HFFc6 (cell line): Measurements from ENCODE around the gene STT3B. TPM values are rescaled to one million over a fixed set of nuclear protein-coding genes. Genes with fewer than 3 reads are reported as not detected.

ENCODE experiments used
- DNase-seq: peaks from one replicate; pipeline ENCODE4 v3.0.0-alpha.2; 2018
- H3K27ac Mint-ChIP-seq: 2 replicates; pipeline ENCODE4 v1.8.0; 2020; ENCODE audit warnings: mild to moderate bottlenecking, mixed read lengths
- H3K27me3 Mint-ChIP-seq: 2 replicates; pipeline ENCODE4 v1.8.0; 2021; ENCODE audit warnings: mild to moderate bottlenecking, moderate library complexity, mixed read lengths; ENCODE audit not compliant: insufficient read depth
- H3K36me3 Mint-ChIP-seq: 2 replicates; pipeline ENCODE4 v1.8.0; 2021; ENCODE audit warnings: low read depth, mixed read lengths
- H3K4me1 Mint-ChIP-seq: 2 replicates; pipeline ENCODE4 v1.8.0; 2020; ENCODE audit warnings: low read depth, mixed read lengths
- H3K4me3 Mint-ChIP-seq: 2 replicates; pipeline ENCODE4 v1.8.0; 2020; ENCODE audit warnings: mild to moderate bottlenecking, moderate library complexity, mixed read lengths
- H3K9me3 Mint-ChIP-seq: 2 replicates; pipeline ENCODE4 v1.8.0; 2020; ENCODE audit warnings: mild to moderate bottlenecking, mixed read lengths
- CTCF ChIP-seq: fragments of 200-600 bp; sonication (generic); IDR thresholded peaks from 2 replicates; pipeline ENCODE4 v1.5.0; 2021; ENCODE audit warnings: antibody characterized with exemption, mild to moderate bottlenecking
- total RNA-seq, 6 experiments: library from RNA; stranded (reverse); fragmentation: NEBNext Ultra II Directional; extraction: Animal tissue kit (Norgen Biotek cat#: 25700); gene quantifications; 2 replicates in 1 of 6; 3 replicates in 5 of 6; pipeline ENCODE4 v1.2.3, GENCODE V29; 2021

The STT3B gene
- total RNA-seq, 6 experiments from 2014 or later = 124 to 153 (median 135) TPM

- Mint-ChIP-seq H3K27me3 (peaks cover 13% of the 10 kb centered on the region), H3K27ac (no peak overlapping the region), H3K4me3 (no peak overlapping the region), H3K36me3 (peaks cover 5% of the 10 kb centered on the region; the same call in 1 of the 2 replicates), H3K9me3 (peaks cover 12% of the 10 kb centered on the region), H3K4me1 (peaks cover 10% of the 10 kb centered on the region)
- no peak for TF ChIP-seq CTCF
- no peak for DNase-seq
These were observed 42.2 kb upstream of the STT3B start for GRCh38 chr3:31490502-31490901.

DNA sequence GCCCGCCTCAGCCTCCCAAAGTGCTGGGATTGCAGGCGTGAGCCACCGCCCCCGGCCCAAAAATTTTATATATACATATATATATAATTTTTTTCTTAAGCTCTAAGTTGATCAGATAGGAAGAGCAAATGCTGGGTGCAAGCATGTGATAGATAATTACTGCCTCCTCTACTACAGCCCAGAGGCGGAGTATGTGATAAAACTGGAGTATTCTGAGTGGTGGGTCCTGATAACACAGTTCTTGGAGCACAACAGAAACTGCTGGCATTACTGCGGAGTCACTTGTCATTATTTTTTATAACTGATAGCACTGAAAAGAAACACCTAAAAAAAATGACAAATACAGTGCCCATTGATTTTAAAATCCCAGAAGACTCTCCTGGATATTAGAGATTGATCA lies 41.1 kb upstream of the STT3B start:
- Mint-ChIP-seq H3K27ac (no peak overlapping the region), H3K4me3 (no peak overlapping the region), H3K4me1 (peaks cover 22% of the 10 kb centered on the region), H3K9me3 (peaks cover 12% of the 10 kb centered on the region), H3K36me3 (peaks cover 5% of the 10 kb centered on the region; the same call in 1 of the 2 replicates), H3K27me3 (peaks cover 10% of the 10 kb centered on the region)
- DNase-seq = no peak
- no peak for TF ChIP-seq CTCF

DNA sequence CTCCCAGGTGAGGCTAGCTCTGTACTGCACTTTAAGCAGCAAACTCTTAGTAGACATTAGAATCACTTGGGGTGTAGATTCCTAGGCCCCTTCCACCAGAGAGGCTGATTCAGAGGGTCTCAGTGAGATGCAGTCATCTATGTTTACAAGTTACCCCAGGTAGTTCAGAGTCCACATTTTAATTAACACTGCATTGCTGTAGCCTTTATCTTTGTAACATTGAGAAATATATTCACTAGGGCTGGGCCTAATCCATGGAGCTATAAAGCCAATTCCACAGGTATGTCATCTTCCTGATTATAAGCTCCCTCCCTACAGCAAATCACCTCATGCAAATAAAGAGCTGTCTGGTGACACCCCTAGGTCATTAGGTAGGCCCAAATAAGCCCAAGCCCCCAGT lies 39.6 kb upstream of the STT3B start:
- no peak for DNase-seq
- Mint-ChIP-seq H3K4me3 (no peak overlapping the region), H3K9me3 (peaks cover 12% of the 10 kb centered on the region), H3K36me3 (peaks cover 5% of the 10 kb centered on the region; the same call in 1 of the 2 replicates), H3K4me1 (peaks cover 24% of the 10 kb centered on the region), H3K27ac (no peak overlapping the region), H3K27me3 (peaks cover 7% of the 10 kb centered on the region)
- no peak for TF ChIP-seq CTCF

DNA sequence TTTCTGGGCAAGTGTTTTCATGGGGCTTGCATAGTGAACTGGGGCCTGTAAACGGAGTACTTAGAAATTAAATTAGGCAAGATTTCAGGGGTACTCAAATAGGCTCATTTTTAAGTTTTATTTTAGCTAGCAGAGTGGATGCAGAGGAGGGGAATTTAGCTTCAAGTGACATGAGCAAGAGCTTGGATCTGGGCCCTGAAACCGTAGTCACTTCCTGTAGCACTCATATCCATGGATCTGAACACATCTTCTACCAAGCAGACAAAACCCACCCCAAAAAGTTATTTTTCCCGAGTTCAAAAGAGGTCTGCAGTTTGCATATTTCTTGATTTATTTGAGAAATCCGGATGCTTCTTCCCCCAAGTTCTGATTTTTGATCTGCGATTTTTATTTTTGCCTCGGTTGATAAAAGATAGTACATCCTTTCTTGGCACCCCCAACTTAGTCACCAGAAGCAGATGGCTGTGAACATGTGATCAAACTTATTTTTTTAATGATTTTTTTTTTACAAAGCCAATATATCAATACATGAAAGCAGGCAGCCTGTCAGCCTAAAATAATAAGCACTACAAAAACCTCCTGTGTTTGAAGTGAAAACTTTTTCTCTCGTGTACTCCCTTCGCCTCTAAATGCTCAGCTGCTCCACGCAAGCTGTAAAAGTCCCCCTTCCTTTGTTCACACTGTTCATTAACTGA lies 36.6 kb upstream of the STT3B start:
- DNase-seq = no peak
- H3K36me3 Mint-ChIP-seq = peaks cover 5% of the 10 kb centered on the region; the same call in 1 of the 2 replicates
- peaks cover 12% of the 10 kb centered on the region for H3K27me3 Mint-ChIP-seq
- peaks cover under 1% of the 10 kb centered on the region; the same call in 1 of the 2 replicates for H3K9me3 Mint-ChIP-seq
- no peak overlapping the region for H3K4me3 Mint-ChIP-seq
- peaks cover 24% of the 10 kb centered on the region for H3K4me1 Mint-ChIP-seq
- H3K27ac Mint-ChIP-seq = no peak overlapping the region
- TF ChIP-seq CTCF = no peak

DNA sequence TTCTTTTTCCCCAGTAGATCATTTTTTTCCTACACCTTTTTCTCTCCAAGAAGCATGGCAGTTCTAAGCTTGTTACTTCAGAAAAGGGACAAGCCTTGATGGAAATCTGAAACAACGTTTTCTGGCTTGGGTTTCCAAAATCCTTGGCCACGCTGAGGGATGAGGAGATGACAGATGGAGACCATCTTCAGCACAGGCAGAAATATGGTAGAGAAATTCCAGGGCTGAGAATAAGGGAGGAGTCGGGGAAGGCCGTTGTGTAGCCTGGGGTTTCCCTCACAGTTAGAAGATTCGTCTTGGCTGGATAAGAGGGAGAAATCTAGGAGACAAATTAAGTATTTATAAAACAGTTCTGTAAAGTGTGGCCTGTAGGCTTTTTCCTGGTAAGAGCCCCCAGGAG lies 33.9 kb upstream of the STT3B start:
- Mint-ChIP-seq H3K4me1 (peaks cover 24% of the 10 kb centered on the region), H3K27ac (no peak overlapping the region), H3K9me3 (no peaks in the 10 kb centered on the region), H3K27me3 (peaks cover 8% of the 10 kb centered on the region), H3K4me3 (no peak overlapping the region), H3K36me3 (no peaks in the 10 kb centered on the region)
- no peak for DNase-seq
- TF ChIP-seq CTCF = no peak
